Left renal cortex interstitium (tissue), 4 donors: ENCODE data around the gene KAT5. TPM values are rescaled to one million over a fixed set of nuclear protein-coding genes. Genes with fewer than 3 reads are reported as not detected.
A peak's percentile ranks its signal among the peaks of the same experiment; 100 is the strongest.
"Not testable (repeated sequence)": the region's sequence is repeated elsewhere in the genome, so short reads cannot be mapped to it uniquely, and the experiment has no call there.

ENCODE experiments used
- DNase-seq, 4 donors: peaks; one replicate each; pipeline ENCODE4 v3.0.0-alpha.2; 2013; ENCODE audit warnings: low read depth in 4 of 4, low spot score in 2 of 4, missing footprints in 1 of 4
- polyA plus RNA-seq, 4 donors: library from polyadenylated mRNA; unstranded; fragments of 120-200 nt; gene quantifications; one replicate each; pipeline ENCODE4 v1.2.1, GENCODE V29; 2013; ENCODE audit not compliant: insufficient read length in 4 of 4

Gene KAT5
- polyA plus RNA-seq, 4 donors, result 68.5 to 80.9 (median 80.1) TPM

DNA sequence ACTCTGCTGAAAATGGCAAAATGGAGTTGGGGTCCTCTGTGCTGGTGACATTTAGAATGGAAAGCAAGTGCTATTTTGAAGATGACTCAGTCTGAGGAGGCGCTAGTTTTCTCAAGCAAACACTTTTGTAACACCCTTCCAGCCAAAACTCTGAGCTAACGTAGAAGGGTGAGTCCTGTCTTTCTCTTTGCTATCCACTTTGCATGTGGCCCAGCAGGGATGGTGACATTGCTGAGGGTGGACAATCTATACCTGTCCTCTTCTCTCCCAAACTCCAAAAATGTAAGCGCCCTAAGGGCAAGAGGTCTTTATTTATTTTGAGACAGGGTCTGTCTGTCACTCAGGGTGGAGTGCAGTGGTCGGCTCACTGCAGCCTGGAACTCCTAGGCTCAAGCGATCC lies 3.6 kb upstream of the KAT5 start:
- DNase-seq, result no peak

DNA sequence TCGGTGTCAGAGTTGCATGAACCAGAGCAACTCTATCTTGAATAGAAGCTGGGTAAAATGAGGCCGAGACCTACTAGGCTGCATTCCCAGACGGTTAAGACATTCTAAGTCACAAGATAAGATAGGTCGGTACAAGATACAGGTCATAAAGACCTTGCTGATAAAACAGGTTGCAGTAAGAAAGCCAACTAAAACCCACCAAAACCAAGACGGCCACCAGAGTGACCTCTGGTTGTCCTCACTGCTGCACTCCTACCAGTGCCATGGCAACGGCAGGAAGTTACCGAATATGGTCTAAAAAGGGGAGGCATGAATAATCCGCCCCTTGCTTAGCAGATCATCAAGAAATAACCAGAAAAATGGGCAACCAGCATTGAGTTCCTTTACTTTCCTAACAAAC lies 2.4 kb upstream of the KAT5 start:
- no peak for DNase-seq

DNA sequence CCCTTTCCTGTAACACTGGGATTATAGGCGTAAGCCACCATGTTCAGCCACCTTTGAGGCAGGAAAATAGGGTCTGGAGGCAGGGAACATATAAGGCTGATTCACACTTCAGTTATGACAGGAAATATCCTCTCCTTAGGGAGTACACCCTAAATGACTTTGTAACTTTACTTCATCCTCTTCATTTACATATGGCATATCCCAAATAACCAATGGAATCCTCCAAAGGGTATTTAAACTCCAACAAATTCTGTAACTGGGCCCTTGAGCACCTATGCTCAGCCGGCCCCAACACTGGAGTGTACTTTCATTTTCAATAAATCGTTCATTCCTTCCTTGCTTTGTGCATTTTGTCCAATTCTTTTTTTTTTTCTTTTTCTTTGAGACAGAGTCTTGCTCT lies 1.6 kb upstream of the KAT5 start:
- DNase-seq, result no peak

DNA sequence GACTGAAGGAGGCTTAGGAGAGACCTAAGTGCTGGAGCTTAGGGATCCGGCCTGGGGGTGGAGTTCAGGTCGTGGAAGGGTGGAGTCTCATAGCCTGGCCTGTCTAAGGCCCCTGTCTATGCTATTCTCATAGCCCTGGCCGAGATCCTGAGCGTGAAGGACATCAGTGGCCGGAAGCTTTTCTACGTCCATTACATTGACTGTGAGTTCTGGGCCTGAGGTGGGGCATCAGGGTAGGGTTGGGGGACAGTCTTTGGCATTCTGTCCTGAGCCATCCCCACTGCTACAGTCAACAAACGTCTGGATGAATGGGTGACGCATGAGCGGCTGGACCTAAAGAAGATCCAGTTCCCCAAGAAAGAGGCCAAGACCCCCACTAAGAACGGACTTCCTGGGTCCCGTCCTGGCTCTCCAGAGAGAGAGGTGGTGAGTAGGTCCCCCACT lies 603 bp downstream of the KAT5 start:
- no peak for DNase-seq

DNA sequence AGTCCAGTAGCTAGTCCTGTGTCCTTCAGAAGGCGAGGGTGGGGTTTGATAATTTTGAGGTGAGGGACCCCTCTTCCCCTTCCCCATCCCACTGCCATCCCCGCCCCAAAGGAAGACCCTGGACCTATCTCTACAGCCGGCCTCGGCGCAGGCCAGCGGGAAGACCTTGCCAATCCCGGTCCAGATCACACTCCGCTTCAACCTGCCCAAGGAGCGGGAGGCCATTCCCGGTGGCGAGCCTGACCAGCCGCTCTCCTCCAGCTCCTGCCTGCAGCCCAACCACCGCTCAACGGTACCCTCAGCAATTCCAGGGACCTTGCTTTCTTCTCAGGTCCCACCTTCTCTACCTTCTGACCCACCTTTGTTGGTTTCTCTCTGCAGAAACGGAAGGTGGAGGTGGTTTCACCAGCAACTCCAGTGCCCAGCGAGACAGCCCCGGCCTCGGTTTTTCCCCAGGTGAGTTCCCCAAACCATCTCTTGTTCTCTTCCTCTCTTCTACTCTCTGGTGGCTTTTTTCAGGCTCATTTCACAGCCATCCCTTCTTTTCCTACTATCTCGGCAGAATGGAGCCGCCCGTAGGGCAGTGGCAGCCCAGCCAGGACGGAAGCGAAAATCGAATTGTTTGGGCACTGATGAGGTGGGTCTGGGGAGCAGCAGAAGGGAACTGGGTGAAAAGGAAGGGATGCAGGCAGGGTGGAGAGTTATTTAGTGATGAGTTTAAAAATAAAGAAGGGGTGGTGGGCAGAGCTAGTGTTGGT lies 1.3 kb downstream of the KAT5 start:
- no peak for DNase-seq

DNA sequence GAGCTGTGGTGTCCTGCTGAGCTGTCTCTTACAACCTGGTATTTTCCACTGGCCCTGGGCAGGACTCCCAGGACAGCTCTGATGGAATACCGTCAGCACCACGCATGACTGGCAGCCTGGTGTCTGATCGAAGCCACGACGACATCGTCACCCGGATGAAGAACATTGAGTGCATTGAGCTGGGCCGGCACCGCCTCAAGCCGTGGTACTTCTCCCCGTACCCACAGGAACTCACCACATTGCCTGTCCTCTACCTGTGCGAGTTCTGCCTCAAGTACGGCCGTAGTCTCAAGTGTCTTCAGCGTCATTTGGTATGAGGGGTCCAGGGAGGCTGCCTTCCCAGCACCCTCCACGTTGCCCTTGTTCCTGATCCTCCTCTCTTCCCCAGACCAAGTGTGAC lies 2.4 kb downstream of the KAT5 start:
- no peak for DNase-seq

DNA sequence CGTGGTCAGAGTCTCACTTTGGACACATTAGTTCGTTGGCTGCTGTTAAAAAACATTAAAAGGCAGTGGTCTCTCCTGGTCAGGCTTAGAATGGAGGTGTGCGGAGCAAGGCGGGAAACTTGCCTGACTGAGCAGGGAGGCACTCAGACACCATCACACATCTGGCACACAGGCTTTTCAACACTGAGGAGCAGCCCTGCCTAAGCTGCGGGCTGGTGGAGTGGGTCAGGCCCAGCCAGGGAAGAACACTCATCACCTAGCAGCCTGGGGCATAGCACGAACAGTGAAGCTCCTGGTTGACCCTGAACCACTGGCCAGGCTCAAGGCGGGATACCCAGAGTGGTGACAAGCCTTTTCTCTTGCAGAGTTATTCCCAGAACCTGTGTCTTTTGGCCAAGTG lies 4.2 kb downstream of the KAT5 start:
- DNase-seq, result no peak

DNA sequence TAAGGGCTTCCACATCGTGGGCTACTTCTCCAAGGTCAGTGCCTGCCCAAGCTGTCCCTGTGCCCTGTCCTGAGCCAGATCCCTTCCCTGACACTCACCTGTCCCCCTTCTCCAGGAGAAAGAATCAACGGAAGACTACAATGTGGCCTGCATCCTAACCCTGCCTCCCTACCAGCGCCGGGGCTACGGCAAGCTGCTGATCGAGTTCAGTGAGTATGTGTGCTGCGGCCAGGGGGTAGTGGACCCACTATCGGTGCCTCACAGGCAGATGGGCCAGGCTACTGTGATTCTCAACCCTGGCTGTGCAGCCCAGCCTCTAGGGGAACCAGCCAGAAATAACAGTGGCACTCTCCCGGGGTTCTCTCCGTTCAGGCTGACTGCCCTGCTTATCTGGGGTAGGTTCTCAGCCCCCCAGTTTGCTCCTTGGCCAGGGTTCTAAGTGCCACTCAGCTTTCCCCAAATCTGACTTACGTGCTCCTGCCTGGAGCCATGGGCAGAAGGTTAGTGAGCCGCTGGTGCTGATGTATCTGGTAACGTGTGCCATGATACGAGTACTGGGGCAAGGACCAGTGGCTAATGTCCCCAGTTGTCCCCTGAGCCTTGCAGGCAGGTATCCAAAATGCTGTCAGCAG lies 4.8 kb downstream of the KAT5 start:
- no peak for DNase-seq

DNA sequence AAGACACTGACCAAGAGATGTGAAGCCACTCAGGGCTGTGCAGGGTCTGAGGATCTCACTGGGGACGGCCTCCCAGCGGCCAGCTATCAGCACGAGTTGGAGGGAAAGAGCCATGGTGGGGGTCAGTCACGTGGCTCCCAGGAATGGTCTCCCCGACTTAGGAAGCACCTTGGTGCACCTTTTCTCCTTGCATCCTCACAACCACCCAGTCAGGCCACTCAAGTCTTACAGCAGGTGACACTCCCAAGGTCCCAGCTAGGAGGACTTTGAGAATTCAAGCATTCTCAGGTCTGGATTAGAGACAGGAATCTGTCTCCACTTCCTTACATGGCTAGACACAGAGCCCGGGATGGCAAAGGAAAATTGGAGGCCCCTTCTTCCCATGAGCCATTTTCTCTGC lies 5.9 kb downstream of the KAT5 start:
- DNase-seq, result no peak

DNA sequence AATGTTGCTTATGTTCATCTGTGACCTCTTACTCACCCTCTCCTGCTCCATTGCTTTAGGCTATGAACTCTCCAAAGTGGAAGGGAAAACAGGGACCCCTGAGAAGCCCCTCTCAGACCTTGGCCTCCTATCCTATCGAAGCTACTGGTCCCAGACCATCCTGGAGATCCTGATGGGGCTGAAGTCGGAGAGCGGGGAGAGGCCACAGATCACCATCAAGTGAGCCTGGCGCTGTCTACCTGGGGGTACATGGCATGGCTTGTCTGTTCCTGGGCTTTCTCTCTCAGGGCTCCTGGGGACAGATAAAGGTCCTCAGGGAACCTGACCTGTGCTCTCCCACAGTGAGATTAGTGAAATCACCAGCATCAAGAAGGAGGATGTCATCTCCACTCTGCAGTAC lies 6.5 kb downstream of the KAT5 start:
- DNase-seq, result no peak

DNA sequence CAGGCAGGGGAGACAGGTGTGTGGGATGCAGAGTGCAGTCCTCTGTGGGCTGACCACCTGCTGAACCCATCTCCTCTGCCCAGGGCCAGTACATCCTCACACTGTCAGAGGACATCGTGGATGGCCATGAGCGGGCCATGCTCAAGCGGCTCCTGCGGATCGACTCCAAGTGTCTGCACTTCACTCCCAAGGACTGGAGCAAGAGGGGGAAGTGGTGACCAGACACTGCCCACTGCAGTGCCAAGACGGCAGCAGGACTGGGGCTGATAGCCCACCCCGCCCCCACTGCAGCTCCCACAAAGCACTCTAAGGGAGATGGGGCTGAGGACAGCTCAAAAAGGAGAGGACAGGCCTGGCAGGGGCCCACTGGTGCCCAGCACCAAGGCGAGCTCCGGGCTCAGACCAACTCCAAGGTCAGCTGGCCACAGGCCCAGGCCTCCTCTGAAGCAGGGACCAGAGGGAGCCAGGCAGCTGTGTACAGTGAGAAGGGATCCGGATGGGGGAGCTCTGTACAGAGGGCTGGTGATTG lies 7.0 kb downstream of the KAT5 start:
- DNase-seq, result no peak

DNA sequence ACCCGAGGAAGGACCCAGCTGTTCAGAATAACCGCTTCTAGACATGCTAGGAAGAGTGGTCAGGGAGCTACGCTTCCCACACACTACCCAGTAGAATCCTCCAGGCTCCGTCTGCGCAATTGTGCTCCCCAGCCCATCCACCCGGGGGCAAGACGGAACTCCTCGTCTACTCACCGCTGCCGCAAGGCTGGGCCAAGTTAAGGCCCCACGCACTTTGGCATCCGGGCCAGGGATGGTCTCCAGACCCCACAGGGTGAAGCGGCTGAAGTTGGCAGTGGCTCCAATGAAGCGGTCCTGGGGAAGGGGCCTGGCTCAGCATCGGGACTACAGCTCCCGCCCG lies 7.8 kb downstream of the KAT5 start:
- DNase-seq, result no peak

DNA sequence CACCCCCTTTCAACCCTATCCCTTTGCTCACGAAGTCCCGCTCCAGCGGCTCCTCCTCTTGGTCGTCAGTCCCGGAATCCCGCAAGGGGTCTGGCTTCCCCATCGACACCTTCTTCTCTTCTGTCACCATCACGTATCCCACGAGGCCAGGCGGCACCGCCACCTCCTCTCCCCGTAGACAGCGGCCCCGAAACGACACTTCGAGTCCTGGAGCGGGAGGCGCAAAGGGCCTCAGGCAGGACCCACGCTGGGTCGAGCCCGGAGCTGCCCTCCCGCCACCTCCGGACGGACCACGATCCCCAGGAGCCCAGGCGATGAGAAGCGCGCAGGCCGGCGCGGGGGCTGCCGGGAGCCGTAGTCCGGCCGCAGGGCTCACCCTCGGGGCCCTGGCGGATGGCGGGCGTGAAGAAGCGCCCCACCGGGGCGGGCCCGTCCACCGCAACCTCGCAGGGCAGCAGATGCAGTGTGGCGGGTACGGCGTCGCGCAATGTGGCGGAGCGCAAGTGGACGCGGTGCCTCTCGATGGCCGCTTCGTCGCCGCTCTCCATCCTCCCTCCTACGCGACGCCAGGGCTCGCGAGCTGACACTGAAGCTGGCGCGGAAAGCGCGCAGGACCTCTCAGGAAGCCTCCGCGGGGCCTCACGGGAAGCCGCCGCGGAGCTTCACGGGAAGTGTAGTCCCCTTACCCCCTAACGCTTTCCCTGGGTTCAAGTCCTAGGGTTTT lies 8.3 kb downstream of the KAT5 start, which contains the start of gene RNASEH2C:
Gene RNASEH2C, minus strand, starts transcription at position 588 of the 724 bp plus-strand sequence. Its CDS starts 40 bp downstream, at position 548.
- peak; percentile 58 to 81 (median 76) for DNase-seq

DNA sequence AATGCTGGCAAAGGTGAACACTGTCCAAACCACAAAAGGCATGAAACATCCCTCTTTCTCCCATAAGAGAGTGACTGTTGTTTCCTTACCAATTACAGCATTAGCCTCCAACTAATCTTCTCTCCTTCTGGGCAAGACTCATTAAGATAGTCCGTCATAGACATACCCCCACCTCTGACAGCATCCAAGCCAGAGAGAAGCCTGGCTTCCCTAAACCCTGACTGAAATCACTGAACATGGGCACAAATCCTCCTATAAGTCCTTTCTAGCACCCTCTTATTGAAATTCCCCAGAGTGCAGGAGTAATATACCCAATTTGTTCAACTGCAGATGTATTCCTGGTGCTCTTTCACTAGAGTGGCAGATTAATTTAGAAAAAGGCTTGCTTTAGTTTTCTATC lies 10.2 kb downstream of the KAT5 start:
- no peak for DNase-seq

DNA sequence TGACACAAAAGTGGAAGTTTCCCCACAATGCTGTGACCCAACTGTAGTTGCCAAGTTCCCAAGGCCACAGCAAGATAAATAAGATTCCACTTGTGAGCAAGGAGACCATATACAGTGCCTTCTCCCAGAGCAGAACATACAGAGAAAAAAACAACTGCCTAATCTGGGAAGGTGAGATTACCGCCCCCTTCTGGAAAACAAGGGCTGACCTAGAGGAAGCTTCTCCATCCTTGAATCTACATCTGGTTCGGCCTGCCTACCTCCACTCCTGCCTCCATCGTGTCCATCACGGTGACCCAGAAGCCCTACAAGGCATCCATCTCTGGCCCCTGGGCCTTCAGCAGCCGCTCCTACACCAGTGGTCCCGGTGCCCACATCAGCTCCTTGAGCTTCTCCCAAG lies 14.6 kb downstream of the KAT5 start:
- no peak for DNase-seq

DNA sequence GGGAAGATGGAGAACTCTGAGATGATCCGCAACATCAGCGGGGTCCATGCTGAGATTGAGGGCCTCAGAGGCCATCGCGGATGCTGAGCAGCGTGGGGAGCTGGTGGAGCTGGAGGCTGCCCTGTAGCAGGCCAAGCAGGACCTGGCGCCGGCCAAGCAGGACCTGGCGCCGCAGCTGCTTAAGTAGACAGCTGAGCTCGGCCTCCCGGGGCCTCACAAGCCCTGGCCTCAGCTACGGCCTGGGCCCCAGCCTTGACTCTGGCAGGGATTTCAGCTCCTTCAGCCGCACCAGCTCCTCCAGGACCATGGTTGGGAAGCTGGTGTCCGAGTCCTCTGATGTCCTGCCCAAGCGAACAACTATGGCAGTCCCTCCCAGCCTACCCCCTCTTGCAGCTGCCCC lies 15.8 kb downstream of the KAT5 start:
- DNase-seq, result no peak

DNA sequence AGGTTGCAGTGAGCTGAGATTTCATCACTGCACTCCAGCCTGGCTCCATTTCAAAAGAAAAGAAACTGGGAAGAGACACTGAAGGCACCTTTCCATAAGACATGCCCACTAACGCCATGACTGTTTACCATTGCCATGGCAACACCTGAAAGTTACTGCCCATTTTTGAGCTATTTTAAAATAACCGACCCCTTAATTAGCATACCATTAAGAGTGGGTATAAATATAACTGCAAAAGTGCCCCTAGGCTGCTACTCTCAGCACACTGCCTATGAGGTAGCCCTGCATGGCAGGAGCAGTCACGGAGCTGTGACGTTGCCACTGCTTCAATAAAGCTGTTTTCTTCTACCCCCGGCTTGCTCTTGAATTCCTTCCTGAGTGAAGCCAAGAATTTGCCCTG lies 18.4 kb downstream of the KAT5 start:
- no peak for DNase-seq

DNA sequence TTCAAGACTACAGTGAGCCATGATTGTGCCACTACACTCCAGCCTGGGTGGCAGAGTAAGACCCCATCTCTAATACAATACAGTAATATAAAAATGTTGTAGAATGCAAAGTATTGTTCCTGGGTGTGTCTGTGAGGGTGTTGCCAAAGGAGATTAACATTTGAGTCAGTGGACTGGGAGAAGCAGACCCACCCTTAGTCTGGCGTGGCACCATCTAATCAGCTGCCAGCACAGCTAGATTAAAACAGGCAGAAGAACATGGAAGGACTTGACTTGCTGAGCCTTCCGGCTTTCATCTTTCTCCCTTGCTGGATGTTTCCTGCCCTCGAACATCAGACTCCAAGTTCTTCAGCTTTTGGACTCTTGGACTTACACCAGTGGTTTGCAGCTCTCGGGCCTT lies 23.1 kb downstream of the KAT5 start:
- DNase-seq, result not testable (repeated sequence)

DNA sequence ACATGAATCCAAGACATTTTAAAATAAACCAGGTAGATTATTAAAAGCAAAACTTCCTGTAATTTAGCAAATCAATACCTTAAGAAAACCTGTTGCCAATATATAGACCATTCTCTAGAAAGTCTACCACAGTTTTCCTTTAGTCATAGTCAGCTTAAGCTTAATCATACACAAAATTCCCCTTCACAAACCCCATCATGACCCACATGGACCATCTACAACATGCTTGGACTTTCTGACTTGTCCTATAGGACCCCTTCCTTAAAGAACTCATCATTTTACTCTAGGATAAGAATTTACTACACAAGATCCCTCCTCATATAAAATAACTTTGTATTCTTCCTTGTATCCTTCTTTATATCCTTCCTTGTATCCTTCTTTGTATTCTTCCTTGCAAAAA lies 24.8 kb downstream of the KAT5 start:
- DNase-seq, result no peak

DNA sequence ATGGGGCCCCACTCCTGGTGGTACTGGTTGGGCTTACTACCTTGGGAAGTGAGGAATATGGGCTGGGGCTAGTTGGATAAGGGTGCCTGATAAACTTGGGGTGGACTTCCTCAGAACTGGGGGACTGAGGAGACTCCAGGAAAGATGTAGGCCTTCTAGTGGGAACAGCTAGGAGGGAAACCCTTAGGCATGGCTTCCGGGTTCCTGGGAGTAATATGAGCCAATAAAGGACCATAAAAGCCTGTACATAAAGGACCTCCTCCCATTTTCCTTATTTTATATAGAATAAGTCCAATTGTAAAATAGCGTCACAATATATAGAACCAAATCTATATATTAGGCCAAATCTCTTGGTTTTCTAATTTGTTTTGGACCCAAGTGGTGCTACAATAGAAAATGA lies 27.0 kb downstream of the KAT5 start:
- DNase-seq, result no peak

DNA sequence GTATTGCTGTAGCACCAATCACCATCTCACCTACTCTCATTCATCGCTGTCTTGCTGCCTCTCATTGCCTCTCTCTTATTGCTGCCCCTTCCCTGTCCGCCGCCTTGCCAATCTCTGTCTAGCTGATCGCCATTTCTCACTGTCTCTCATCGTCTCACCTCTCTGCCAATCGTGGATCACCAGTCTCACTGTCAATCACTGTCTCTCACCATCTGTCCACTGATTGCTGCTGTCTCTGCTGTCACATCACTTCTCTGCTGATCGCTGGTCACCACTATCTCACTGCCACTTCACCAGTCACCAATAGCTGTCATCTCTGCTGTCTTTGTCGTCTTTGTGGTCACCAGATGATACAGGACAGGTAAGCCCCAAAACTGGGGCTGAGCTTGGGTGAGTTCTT lies 29.1 kb downstream of the KAT5 start:
- no peak for DNase-seq

DNA sequence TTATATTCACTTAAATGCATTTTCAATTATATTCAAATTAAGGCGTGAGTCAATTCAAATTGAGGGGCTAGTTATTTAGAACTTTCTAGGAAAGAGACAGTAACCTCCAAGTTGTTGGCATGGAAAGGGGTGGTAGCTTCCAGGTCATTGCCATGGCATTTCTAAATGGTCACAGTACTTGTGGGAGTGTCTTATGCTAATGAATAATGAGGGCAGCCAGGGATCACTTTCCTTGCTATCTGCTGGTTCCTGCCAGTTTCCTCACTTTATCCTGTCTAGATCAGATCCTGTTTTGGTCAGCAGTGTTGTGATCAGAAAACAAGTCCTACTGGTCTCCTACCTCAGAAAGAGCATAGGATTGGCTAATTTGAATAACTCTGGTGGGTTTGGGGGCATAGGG lies 30.3 kb downstream of the KAT5 start:
- no peak for DNase-seq
